CD4-positive, CD25-positive, alpha-beta regulatory T cell (primary cell): Measurements from ENCODE around the gene DCST2. TPM values are rescaled to one million over a fixed set of nuclear protein-coding genes. Genes with fewer than 3 reads are reported as not detected.

Experiments used
- ATAC-seq, 2 donors: fragments of 150-1000 bp; cut with Tn5 transposase; one replicate each; pipeline ENCODE4 v1.10.0; 2021; ENCODE audit warnings: low read depth in 2 of 2, moderate number of reproducible peaks in 2 of 2, moderate library complexity in 1 of 2
- DNase-seq, 3 donors: peaks; one replicate each; pipeline versions ENCODE4 v3.0.0 to v3.0.0-alpha.2; 2012 to 2022; ENCODE audit warnings: mixed read lengths in 1 of 3
- H3K27ac ChIP-seq: one replicate; pipeline ENCODE4 v1.7.0; 2013; ENCODE audit warnings: mild to moderate bottlenecking, low read length; ENCODE audit not compliant: insufficient read depth, poor library complexity, severe bottlenecking
- H3K27me3 ChIP-seq: one replicate; pipeline ENCODE4 v1.7.0; 2013; ENCODE audit warnings: low read length; ENCODE audit not compliant: control insufficient read depth, insufficient read depth
- H3K36me3 ChIP-seq: one replicate; pipeline ENCODE4 v1.7.0; 2013; ENCODE audit warnings: mild to moderate bottlenecking, low read length, moderate library complexity; ENCODE audit not compliant: control insufficient read depth, insufficient read depth
- H3K4me1 ChIP-seq: 2 replicates; pipeline ENCODE4 v1.7.0; 2013; ENCODE audit warnings: mild to moderate bottlenecking, low read length; ENCODE audit not compliant: insufficient read depth, control insufficient read depth, poor library complexity, severe bottlenecking
- H3K4me3 ChIP-seq: one replicate; pipeline ENCODE4 v1.7.0; 2013; ENCODE audit warnings: low read depth, mild to moderate bottlenecking, low read length, moderate library complexity
- H3K9me3 ChIP-seq, 2 experiments: 1 replicate in 1 of 2; 2 replicates in 1 of 2; pipeline ENCODE4 v1.7.0; 2013; ENCODE audit warnings: low read length in 2 of 2, mild to moderate bottlenecking in 1 of 2, moderate library complexity in 1 of 2; ENCODE audit not compliant: control insufficient read depth in 2 of 2
- H3K27ac Mint-ChIP-seq, 3 donors: one replicate each; pipeline ENCODE4 v1.8.0; 2020 to 2022; ENCODE audit warnings: mild to moderate bottlenecking in 3 of 3, mixed read lengths in 3 of 3, moderate library complexity in 2 of 3
- H3K27me3 Mint-ChIP-seq: one replicate; pipeline ENCODE4 v1.8.0; 2022; ENCODE audit warnings: mild to moderate bottlenecking, mixed read lengths
- H3K36me3 Mint-ChIP-seq: one replicate; pipeline ENCODE4 v1.8.0; 2020; ENCODE audit warnings: mixed read lengths
- H3K4me1 Mint-ChIP-seq, 4 donors: one replicate each; pipeline ENCODE4 v1.8.0; 2020 to 2022; ENCODE audit warnings: mixed read lengths in 4 of 4, mild to moderate bottlenecking in 1 of 4
- H3K4me3 Mint-ChIP-seq, 4 donors: one replicate each; pipeline ENCODE4 v1.8.0; 2020 to 2022; ENCODE audit warnings: mild to moderate bottlenecking in 4 of 4, mixed read lengths in 4 of 4, moderate library complexity in 3 of 4
- H3K9me3 Mint-ChIP-seq, 7 donors: one replicate each; pipeline ENCODE4 v1.8.0; 2020 to 2022; ENCODE audit warnings: mixed read lengths in 7 of 7, mild to moderate bottlenecking in 3 of 7, moderate library complexity in 2 of 7
- polyA plus RNA-seq, 4 donors: library from polyadenylated mRNA; unstranded; fragments of 300-500 nt; fragmentation: Illumina TruSeq; gene quantifications; one replicate each; pipeline ENCODE4 v1.2.3, GENCODE V29; 2021
- total RNA-seq: library from RNA; stranded (reverse); gene quantifications from one replicate; pipeline ENCODE4 v1.2.3, GENCODE V29; 2022

DCST2 gene
- total and polyA plus RNA-seq, 5 donors from 2014 or later, result 1.4 TPM; not detected in 4

DNA sequence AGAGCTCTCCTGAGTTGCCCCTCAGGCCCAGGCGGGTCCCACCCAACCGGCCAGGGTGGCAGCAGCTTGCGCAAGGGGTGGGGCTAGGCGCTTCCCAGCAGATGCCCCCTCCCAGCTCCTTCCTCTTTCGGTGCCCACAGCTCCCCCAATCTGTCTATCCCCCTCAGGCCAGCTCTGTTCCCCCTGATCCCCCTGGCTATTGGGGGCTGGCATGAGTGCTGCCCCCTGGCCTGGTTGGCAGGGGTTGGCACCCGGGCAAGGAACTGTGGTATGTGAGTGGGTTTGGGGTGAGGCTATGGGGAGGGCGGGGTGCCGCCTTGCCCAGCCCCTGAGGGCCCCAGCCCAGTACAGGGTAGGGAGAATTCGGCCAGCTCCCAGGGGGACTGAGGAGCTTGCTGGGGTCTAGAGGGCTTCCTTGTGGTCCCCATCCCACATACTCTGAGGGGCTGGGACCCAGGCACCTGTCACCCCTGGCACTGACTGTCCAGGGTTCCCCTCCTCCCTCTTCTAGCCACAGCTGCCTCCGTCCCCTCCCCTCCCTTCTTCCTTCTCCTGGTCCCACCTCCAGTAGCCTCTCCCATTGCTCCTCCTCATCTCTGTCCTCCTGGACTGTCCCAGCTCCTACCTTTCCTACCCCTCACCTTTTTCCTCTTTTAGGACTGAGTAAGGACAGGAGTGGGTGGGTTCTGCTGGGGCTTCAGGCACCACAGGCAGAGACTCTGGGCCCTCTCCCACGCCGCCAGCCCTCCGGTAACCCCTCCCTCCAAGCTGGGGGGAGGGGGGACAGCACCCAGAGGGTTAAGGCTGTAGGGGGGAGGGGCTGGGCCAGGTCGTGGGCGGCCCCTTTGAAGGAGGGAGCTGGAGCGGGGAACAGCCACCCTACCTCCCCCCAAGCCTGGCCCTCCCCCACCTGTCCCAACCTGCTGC lies 25.3 kb downstream of the DCST2 start:
- Histone ChIP-seq H3K4me3 (peak overlapping the region; percentile 73), H3K4me1 (peaks cover 97% of the 10 kb centered on the region), H3K27me3 (no peaks in the 10 kb centered on the region), H3K36me3 (no peaks in the 10 kb centered on the region), H3K9me3 (no peaks in the 10 kb centered on the region), H3K27ac (peak overlapping the region; percentile 84)
- peaks cover 17 to 84% (median 45%) of the 10 kb centered on the region in 4 donors for H3K4me1 Mint-ChIP-seq
- DNase-seq, result peak in 1 of 3 donors; percentile 81
- peak overlapping the region; percentile 94 to 99 (median 94) for H3K4me3 Mint-ChIP-seq
- no peaks in the 10 kb centered on the region for H3K9me3 Mint-ChIP-seq
- no peaks in the 10 kb centered on the region for H3K27me3 Mint-ChIP-seq
- H3K27ac Mint-ChIP-seq, result peak overlapping the region; percentile 59 to 97 (median 91)
- H3K36me3 Mint-ChIP-seq, result peaks cover 5% of the 10 kb centered on the region
- ATAC-seq, result no peak

DNA sequence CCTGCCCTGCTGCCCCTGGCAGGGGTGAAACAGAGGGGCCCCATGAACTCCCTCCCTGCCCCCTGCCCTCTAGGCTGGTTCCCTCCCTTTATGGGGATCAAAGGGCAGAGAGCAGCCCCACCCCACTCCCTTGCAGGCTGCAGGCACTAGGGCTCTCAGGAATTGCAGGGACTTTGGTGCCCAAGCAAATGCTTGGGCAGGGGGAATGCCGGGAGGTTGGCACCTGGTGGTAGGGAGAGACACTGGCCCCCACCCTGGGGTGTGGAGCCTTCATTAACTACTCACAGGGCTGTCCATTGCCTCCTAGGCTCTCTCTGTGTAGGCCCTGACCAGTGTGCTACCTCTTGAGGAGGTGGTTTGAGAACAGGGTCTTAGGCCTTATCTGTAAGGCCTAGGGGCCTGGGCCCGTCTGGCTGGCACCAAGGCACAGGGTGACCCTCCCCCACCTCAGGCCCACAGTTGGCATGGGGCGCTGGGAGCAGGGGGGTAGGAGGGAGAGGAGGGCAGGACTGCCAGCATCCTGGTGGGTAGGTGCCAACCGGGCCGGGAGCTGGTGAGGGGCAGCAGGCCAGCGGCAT lies 26.2 kb downstream of the DCST2 start:
- Mint-ChIP-seq H3K4me1 (peaks cover 11 to 74% (median 36%) of the 10 kb centered on the region in 4 donors), H3K27ac (peak overlapping the region; percentile 63 to 91 (median 83)), H3K36me3 (peaks cover 5% of the 10 kb centered on the region), H3K9me3 (no peaks in the 10 kb centered on the region), H3K27me3 (no peaks in the 10 kb centered on the region), H3K4me3 (peak overlapping the region; percentile 72 to 99 (median 84))
- H3K4me1 ChIP-seq, result peaks cover 94% of the 10 kb centered on the region
- no peaks in the 10 kb centered on the region for H3K36me3 ChIP-seq
- DNase-seq (no peak), ATAC-seq (no peak)
- H3K27me3 ChIP-seq, result no peaks in the 10 kb centered on the region
- peak overlapping the region; percentile 84 for H3K27ac ChIP-seq
- no peaks in the 10 kb centered on the region for H3K9me3 ChIP-seq
- H3K4me3 ChIP-seq, result peak overlapping the region; percentile 44

DNA sequence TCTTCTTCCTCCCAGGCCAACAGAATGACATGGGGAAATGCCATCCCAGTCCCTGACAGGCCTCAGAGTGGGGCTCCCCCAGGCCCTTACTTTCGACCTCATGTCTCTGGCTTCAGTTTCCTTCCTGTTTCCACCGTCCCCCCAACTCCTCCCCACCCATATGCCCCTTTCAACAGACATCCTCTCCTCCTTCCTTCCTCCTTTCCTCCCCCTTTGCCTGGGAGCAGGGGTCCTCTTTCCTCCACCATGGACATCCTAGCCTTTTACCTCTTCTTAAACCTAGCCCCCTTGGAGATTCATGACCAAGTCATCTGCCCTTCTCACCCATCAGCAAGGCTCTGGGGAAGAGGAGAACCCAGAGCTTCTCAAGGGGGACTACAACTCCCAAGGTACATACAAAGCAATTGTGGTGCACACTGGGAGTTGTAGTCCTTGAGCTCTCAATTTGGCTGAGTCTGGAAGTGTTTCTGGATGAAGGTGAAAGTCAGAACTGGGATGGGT lies 26.9 kb downstream of the DCST2 start:
- peak overlapping the region; percentile 83 to 97 (median 91) for H3K27ac Mint-ChIP-seq
- no peaks in the 10 kb centered on the region for H3K36me3 ChIP-seq
- no peaks in the 10 kb centered on the region for H3K9me3 ChIP-seq
- DNase-seq, result peak; percentile 22 to 72 (median 51)
- peak overlapping the region; percentile 84 for H3K27ac ChIP-seq
- no peaks in the 10 kb centered on the region for H3K27me3 Mint-ChIP-seq
- peaks cover 89% of the 10 kb centered on the region for H3K4me1 ChIP-seq
- peak overlapping the region; percentile 72 to 99 (median 89) for H3K4me3 Mint-ChIP-seq
- peaks cover 5% of the 10 kb centered on the region for H3K36me3 Mint-ChIP-seq
- peak overlapping the region; percentile 44 for H3K4me3 ChIP-seq
- H3K9me3 Mint-ChIP-seq, result no peaks in the 10 kb centered on the region
- H3K4me1 Mint-ChIP-seq, result peaks cover 11 to 68% (median 31%) of the 10 kb centered on the region in 4 donors
- ATAC-seq, result peak; percentile 25
- no peaks in the 10 kb centered on the region for H3K27me3 ChIP-seq

DNA sequence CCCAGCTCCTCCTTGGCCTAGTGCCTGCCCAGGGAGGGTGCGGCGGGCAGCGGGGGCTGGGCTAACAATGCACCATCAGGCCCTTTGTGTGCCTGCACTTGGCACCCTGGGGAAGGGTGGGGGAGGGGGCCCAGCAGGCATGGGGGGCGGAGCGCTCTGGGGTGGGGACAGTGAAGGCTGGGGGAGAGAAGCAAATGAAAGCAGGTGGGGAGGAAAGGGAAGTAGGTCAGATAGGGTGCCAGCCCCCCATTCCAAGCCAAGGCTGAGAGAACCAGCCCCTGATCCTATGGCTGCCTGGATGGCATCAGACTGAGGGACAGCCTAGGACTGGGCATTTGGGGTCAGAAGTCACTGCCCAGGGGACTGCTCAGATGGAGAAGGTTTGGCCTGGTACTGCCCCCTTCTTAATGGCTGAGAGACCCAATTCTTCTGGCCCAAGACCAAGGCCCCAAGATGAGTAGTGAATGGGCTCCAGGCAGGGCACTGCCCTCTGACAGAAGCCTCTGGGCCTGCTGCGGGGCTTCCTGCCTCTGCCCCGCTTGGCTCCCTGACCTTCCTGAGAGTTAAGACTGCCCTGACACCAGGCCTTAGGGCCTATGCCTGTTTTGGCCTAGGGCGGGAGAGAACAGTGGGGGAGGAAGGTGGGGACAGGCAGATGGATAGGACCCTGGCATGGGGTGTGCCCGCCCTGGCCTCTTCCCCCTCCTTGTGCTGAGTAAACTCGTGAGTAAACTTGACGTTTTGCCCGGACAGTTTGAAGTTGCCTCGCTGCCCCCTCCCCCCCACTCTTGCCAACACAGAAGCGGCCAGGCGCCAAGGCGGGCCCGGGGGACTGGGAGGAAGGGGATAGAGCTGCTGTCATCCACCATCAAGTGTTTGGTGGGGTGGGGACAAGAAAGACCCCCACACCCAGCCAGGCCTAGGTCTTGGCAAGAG lies 28.2 kb downstream of the DCST2 start:
- H3K27ac ChIP-seq, result peak overlapping the region; percentile 84
- H3K4me3 ChIP-seq, result peak overlapping the region; percentile 53
- peaks cover 5% of the 10 kb centered on the region for H3K36me3 Mint-ChIP-seq
- H3K27me3 Mint-ChIP-seq, result no peaks in the 10 kb centered on the region
- ATAC-seq, result no peak
- peaks cover 85% of the 10 kb centered on the region for H3K4me1 ChIP-seq
- no peaks in the 10 kb centered on the region for H3K9me3 Mint-ChIP-seq
- peaks cover 11 to 59% (median 30%) of the 10 kb centered on the region in 4 donors for H3K4me1 Mint-ChIP-seq
- H3K9me3 ChIP-seq, result no peaks in the 10 kb centered on the region
- peak overlapping the region; percentile 91 to 99 (median 99) for H3K4me3 Mint-ChIP-seq
- peak; percentile 37 to 71 (median 41) for DNase-seq
- H3K27ac Mint-ChIP-seq, result peak overlapping the region; percentile 83 to 97 (median 91)
- no peaks in the 10 kb centered on the region for H3K27me3 ChIP-seq
- no peaks in the 10 kb centered on the region for H3K36me3 ChIP-seq

DNA sequence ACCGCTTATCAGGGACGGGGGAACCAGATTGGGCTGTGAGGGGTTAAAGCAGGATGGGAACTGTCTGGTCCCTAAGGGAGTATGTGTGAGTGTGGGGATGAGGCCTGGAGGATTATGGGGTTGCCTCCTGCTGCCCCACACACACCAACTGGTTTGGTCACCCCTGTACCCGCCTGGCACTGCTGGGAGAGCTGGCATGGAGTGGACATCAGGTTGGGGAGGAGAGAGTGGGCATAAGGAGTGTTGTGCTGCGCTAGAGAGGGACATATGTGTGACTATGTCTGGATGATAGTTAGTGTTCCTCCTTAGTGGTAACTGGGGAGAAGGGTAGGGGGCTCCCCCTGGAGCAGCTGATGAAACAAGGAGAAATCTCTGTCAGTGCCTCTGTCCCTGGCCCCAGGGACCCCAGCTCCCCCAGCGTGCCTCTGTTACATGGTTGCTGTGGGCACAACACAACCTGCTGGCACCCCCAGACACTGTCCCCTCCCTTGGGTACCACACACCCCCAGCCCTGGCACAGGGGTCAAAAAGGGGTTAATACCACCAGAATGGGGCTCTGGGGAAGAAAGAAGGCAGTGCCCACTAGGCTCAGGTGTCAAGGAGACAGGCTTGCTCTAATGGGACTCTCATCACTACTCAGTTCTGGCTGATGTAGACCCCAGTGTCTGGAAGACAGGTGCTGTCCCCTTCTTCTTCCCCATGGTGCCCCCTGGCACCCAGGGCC lies 29.1 kb downstream of the DCST2 start:
- Mint-ChIP-seq H3K4me1 (peaks cover 11 to 58% (median 27%) of the 10 kb centered on the region in 4 donors), H3K9me3 (peaks cover 0 to 2% (median 0%) of the 10 kb centered on the region in 7 donors), H3K27ac (peak overlapping the region; percentile 79 to 93 (median 92)), H3K27me3 (no peaks in the 10 kb centered on the region), H3K4me3 (peak overlapping the region; percentile 95 to 99 (median 99)), H3K36me3 (no peaks in the 10 kb centered on the region)
- Histone ChIP-seq H3K27ac (peak overlapping the region; percentile 84), H3K36me3 (no peaks in the 10 kb centered on the region), H3K4me1 (peaks cover 85% of the 10 kb centered on the region), H3K27me3 (no peaks in the 10 kb centered on the region), H3K4me3 (peak overlapping the region; percentile 81), H3K9me3 (no peaks in the 10 kb centered on the region)
- DNase-seq (no peak), ATAC-seq (no peak)

DNA sequence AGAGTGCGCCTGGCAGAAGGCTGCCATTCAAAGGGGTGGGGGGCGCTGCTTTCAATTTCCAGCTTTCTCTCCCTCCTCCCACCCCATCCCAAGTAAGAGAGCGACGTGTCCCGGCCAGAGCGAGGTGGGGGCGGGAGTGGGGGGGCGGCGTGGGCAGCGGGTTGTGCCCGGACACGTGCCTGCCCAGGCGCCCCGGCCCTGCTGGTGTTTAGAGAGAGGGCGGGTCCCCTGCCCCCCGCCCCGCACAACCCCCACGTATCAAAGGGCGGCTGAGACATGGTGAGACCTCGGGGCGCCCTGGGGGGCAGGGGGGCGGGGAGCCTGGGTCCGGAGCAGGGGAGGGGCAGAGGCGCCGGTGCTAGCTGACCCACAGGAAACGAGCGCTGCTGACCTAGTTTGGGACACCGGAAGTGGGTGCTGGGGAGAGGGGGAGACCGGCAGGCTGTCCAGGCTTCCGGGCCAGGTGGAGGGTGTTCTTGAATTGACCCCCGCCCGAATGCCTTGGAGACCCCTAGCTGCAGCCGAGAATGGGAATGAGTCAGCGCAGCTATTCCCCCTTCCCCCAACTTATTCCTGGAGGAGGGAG lies 29.7 kb downstream of the DCST2 start:
- peak overlapping the region; percentile 92 to 97 (median 96) for H3K27ac Mint-ChIP-seq
- peaks cover 11 to 59% (median 32%) of the 10 kb centered on the region in 4 donors for H3K4me1 Mint-ChIP-seq
- peaks cover 0 to 2% (median 0%) of the 10 kb centered on the region in 7 donors for H3K9me3 Mint-ChIP-seq
- no peaks in the 10 kb centered on the region for H3K27me3 ChIP-seq
- no peaks in the 10 kb centered on the region for H3K9me3 ChIP-seq
- H3K4me3 Mint-ChIP-seq, result peak overlapping the region; percentile 99
- H3K4me3 ChIP-seq, result peak overlapping the region; percentile 92
- ATAC-seq (no peak), DNase-seq (peak in 1 of 3 donors; percentile 53)
- H3K4me1 ChIP-seq, result peaks cover 85% of the 10 kb centered on the region
- H3K36me3 ChIP-seq, result no peaks in the 10 kb centered on the region
- H3K27me3 Mint-ChIP-seq, result no peaks in the 10 kb centered on the region
- peak overlapping the region; percentile 84 for H3K27ac ChIP-seq
- H3K36me3 Mint-ChIP-seq, result no peaks in the 10 kb centered on the region
